RKO (cell line): ENCODE measurements around the gene PDS5B.
"Not testable (repeated sequence)": the region's sequence is repeated elsewhere in the genome, so short reads cannot be mapped to it uniquely, and the experiment has no call there.

Experiments
- DNase-seq: peaks from one replicate; pipeline ENCODE4 v3.0.0-alpha.2; 2016; ENCODE audit warnings: low spot score

Gene PDS5B

GRCh38 chr13:32802159-32802558, 215.9 kb downstream of the PDS5B start:
- no peak for DNase-seq

GRCh38 chr13:32804673-32805230, 218.5 kb downstream of the PDS5B start:
- peak; percentile 7 for DNase-seq

GRCh38 chr13:32811297-32811800, 225.1 kb downstream of the PDS5B start:
- no peak for DNase-seq

- no peak for DNase-seq
These were observed 235.0 kb downstream of the PDS5B start for GRCh38 chr13:32821149-32821688.

GRCh38 chr13:32822771-32823170, 236.5 kb downstream of the PDS5B start:
- no peak for DNase-seq

- no peak for DNase-seq
These were observed 237.3 kb downstream of the PDS5B start for GRCh38 chr13:32823597-32823996.

GRCh38 chr13:32824061-32824460, 237.8 kb downstream of the PDS5B start:
- DNase-seq: no peak

GRCh38 chr13:32824675-32825074, 238.4 kb downstream of the PDS5B start:
- peak; percentile 68 for DNase-seq

- DNase-seq: no peak
These were observed 239.2 kb downstream of the PDS5B start for GRCh38 chr13:32825481-32825880.

GRCh38 chr13:32826372-32826771, 240.1 kb downstream of the PDS5B start:
- not testable (repeated sequence) for DNase-seq
